Muscle of back (tissue), 13 donors: ENCODE measurements around the gene RAG1. TPM values are rescaled to one million over a fixed set of nuclear protein-coding genes. Genes with fewer than 3 reads are reported as not detected.
A peak's percentile ranks its signal among the peaks of the same experiment; 100 is the strongest.
"Not testable (repeated sequence)": the region's sequence is repeated elsewhere in the genome, so short reads cannot be mapped to it uniquely, and the experiment has no call there.

ENCODE experiments used
- DNase-seq, 3 donors: peaks; one replicate each; pipeline versions ENCODE4 v3.0.0 to v3.0.0-alpha.2; 2013
- long read RNA-seq, 9 donors: transcript quantifications; one replicate each; lab custom pipeline, GENCODE V29; 2026
- polyA plus RNA-seq, 10 donors: library from polyadenylated mRNA; unstranded; fragments of 120-200 nt; gene quantifications; one replicate each; pipeline ENCODE4 v1.2.1, GENCODE V29; 2013; ENCODE audit not compliant: insufficient read length in 10 of 10

Gene RAG1
- 10 to 100 TPM in 4 of 10 donors, 1 to 10 TPM in 6; 4.4 to 16.7 (median 8.3) TPM for polyA plus RNA-seq
- long read RNA-seq, donor 1, full-length matches to known transcripts = 2 of 2 reads
- long read RNA-seq, donor 1, partial matches to known transcripts = 0 of 2 reads
- long read RNA-seq, donor 1, other reads (novel, unspliced or antisense) = 0 of 2 reads
- long read RNA-seq, donor 2 = 0 reads
- long read RNA-seq, donor 3 = 0 reads
- long read RNA-seq, donor 4 = 0 reads
- long read RNA-seq, donor 5 = 0 reads
- long read RNA-seq, donor 6 = 0 reads
- long read RNA-seq, donor 7 = 0 reads
- long read RNA-seq, donor 8 = 0 reads
- long read RNA-seq, donor 9 = 0 reads

DNA sequence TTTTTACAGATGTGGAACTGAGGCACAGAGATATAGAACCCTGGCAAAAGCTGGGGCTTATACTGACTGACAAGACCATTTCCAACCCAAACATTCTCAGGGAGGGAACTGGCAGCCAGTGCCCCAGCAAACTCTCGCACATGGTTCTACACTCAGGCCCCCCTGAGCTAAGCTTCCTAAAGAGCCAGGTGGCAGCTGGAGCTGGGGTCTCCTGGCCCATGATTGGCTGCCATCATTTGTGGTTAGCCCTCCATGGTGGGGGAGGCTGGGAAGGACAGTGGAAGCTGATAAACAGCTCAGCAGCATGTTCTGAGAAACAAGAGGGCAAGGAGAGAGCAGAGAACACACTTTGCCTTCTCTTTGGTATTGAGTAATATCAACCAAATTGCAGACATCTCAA is at the start of gene RAG1:
RAG1 (plus strand) TSS at position 314 of the 400 bp plus-strand sequence. CDS start 5,298 bp downstream, outside the sequence.
- DNase-seq = no peak

DNA sequence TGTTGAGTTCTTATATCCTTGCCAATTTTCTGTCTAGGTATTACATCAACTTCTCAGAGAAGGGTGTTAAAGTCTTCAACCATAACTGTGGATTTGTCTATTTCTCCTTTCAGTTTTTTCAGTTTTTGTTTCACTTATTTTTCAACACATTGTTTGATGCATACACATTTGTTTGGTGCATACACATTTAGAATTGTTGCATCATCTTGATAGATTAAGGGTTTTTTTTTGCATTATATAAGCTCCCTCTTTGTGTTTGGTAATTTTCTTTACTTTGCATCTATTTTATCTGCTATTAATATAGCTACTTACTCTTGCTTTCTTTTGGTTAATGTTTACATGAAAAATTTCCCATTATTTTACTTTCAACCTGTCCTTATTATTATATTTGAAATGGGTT is 37.0 kb upstream of the RAG1 start:
- no peak for DNase-seq

DNA sequence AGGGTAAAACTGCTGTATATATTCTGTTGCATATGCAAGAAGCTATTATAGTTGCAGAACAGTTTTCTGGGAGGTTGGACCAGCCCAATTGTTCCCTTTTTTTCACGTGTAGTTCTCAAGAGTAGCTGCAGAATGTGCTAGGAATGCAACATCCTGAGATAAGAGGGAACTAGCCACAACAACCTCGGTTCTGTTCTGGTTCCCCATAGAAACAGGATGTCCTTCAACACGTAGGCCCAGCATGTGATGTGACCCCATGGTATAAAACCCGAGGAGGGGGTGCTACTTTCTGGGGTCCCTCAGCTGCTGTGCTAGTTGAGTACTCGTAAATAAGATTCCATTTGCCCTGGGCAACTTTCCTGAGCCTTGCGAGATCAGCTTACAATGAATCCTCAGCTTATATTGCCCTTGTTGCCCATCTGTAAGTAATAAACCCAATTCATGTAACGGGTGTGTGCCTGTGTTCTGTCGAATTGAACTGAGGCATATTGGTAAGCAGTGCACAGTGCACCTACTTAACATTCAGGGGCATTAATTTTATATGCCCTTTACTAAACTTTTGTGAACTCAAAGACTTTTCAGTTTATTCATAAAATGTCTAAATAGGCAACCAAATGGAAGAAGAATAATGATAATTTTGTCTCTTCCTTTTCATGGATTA is 34.7 kb upstream of the RAG1 start:
- DNase-seq = peak in 1 of 3 donors; percentile 5

DNA sequence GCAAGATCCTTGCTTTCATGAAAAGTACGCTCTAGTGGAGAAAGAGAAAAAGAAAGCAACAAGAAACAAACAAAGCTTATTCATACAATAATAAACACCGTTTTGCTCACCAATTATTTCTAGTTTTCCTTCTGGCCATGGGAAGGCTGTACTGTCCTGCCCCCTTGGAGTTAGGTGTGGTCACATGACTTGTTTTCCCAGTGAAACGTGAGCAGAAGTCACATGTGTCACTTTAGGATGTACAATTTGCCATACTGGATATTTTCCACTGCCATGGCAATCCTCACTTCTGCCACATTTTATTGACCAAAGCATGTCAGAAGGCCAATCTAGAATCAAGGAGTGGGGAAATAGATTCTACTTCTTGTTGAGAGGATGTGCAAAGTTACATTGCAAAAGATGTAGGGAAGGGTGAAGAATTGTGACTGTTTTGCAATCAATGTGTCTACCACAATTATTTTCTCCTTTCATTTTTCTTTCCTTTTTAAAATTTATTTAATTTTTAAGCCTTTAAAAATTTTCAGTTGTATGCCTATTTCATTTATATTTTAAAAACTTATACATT is 33.4 kb upstream of the RAG1 start:
- no peak for DNase-seq

DNA sequence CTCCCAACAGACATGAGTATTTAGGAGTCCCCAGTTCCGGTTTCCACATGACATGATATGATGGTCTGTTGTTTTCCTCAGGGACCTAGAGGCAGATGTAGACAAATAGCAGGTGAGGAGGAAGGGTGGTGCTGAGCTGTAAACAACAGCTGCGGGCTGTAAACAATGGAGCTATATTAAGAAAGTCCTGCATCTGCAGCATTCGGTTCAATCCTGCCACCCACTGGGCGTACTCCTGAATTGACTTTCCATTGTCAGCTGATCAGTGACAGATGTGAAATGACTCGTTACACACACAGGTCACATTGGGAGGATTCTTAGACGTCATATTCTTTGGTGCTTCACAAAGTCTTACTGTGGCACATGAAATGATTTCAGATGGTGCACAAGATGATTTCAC is 26.8 kb upstream of the RAG1 start:
- DNase-seq = peak; percentile 21 to 44 (median 22)

DNA sequence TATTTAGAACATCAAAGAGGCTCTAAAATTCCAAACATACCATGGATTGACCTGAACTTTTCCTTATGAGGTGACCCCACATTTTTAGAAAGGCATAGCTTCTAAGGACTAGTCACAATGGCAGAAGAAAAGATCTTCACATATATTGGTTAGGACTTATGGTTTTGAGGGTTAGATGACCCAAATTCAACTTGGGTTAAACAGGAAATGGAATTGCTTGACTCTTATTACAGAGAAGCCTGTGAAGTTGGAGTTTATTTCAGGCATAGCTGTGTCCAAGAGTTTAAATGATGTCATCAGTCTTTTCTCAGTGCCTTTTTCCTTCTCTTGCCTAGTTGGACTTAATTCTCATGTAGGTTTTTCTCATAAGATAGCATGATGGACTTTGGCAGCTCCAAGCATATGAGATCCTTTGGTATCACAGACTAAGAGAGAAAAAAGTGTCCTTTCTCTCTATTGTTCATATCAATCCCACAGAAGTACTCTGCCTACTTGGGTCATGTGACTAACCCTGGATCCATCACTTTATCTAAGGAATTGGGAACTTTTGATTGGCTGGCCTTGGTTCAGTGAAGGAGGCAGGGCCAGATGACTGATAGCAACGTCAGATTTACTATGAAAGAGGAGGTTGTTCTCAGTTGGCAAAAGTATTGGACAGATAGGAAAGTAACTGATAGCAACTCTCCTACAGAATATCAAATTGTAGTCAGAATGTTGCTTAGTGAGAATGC is 17.3 kb upstream of the RAG1 start:
- no peak for DNase-seq

DNA sequence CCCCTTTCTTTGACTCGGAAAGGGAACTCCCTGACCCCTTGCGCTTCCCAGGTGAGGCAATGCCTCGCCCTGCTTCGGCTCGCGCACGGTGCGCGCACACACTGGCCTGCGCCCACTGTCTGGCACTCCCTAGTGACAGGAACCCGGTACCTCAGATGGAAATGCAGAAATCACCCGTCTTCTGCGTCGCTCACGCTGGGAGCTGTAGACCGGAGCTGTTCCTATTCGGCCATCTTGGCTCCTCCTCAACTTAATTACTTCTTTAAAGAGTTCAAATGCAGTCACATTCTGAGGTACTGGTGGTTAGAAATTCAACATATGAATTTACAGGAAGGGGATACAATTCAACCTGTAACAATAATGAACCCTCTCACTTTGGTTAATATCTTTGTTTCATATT is 10.4 kb upstream of the RAG1 start:
- DNase-seq = not testable (repeated sequence)

DNA sequence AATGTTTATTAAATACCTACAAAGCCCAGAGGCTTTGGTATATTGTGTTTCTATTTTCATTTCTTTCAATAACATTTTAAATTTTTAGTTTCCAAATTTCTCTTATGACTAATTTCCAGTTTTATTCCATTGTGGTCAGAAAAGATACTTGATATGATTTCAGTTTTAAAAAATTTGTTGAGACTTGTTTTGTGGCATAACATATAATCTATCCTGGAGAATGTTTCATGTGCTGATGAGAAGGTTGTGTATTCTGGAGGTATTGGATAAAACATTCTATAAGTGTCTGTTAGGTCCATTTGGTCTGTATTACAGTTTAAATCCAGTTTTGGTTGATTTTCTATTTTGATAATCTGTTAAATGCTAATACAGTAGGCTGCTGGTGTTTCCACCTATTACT is 9.8 kb upstream of the RAG1 start:
- DNase-seq = no peak

DNA sequence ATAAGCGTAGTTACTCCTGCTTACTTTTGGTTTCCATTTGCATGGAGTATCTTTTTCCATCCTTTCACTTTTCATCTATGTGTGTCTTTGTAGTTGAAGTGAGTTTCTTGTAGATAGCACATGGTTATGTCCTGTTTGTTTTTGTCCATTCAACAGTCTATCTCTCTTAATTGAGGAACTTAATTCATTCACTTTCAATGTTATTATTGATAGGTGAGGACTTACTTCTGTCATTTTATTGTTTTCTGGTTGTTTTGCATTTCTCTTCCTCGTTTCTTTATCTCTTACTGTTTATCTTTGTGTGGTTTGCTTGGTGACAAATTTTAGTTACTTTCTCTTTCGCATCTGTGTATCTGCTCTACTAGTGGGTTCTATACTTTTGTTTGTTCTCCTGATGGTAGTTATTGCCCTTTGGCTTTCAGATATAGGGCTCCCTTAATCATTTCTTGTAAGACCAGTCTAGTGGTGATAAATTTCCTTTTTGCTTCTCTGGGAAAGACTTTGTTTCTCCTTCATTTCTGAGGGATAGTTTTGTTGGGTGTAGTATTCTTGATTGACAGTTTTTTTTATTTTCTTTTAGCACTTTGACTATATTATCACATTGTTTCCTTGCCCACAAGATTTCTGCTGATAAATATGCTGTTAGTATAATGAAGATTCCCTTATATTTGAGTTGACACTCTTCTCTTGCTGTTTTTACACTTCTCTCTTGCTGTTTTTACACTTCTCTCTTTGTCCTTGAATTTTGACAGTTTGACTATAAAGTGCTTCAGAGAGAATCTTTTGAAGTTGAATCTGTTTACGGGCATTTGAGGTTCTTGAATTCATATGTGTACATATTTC is 9.0 kb upstream of the RAG1 start:
- no peak for DNase-seq

DNA sequence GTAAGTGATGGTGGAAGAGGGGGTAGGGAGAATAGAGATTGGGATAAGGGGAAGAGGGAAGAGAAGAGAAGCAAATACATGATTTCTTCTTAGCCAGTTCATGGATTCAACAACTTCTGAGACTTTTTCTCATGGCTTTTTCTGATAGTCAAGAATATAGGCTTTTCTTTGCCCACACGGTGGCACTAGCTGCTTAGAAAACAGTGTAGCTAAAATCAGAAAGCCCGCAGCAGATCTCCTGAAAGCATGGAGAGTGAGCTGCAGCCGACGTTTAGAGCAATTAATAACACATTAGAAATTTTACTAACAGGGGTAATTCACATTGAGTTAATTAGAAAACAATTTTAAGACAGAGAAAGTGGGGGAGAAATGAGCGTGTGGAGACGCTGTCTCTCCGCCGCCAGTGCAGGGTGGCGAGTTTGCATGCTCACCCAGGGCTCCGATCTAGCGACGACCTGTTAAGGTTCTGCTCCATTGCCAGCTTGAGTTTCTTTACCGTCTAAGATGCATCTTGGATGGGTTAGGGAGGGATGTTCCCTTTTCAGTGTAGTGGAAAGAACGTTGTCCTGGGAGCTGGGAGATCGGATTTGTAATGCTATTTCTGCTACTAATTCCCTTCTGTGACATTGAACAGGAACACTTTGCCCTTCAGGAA is 3.3 kb upstream of the RAG1 start:
- DNase-seq = peak; percentile 68 to 85 (median 74)

DNA sequence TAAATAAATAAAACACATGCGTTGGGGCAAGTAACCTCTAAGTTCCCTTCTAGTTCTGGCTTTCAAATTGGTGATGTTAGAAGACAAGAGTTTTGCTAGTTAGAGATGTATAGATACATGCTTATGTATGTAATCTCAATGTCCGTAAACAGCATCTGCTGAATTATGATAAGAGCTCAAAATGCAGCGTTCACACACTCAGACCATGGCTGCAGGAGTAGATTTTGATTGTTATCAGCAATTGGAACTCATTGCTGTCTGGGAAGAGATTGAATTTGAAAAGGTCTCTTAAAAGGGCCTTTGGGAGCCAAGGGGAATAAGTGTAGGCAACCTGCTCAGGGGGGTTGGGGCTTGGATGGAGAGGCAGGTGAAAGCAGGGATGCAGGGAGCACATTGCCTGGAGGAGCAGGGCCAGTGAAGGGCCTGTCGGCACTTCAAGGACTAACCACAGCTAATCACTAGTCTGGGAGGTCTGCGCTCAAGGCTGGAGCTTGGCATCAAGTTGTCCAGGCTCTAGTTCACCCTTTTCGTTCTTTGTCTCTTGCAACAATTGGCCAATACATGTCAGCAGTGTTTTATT is 2.7 kb upstream of the RAG1 start:
- DNase-seq = no peak

DNA sequence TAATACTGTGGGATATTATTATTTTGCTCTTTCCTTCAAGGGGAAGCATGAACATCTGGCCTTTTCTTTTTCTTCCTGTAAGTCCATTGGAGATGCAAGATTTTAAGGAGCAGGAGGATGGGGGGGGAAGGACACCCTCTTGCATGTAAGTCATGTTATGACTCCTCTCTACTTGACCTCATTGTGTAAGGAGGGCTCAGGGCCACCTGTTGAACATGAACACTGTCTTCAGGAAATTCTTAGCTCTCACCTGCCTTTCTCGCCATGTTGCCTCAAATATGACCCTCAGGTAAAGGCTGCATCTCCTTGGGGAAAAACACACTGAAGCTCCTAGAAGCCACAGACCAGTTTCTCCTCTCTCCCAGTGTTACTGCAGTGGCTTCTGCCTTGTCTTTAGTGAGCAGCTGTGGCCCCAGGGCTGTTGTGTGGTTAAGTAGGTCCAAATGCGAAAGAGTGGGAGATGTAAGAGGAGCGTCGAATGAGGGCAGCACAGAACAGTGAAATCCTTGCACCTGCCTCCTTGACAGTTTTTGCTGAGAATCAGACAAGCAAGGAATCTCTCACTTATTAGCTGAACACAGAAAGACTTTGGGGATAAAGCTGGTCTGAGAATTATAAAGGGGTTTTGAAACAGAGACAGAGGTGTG is 1.3 kb upstream of the RAG1 start:
- DNase-seq = no peak

DNA sequence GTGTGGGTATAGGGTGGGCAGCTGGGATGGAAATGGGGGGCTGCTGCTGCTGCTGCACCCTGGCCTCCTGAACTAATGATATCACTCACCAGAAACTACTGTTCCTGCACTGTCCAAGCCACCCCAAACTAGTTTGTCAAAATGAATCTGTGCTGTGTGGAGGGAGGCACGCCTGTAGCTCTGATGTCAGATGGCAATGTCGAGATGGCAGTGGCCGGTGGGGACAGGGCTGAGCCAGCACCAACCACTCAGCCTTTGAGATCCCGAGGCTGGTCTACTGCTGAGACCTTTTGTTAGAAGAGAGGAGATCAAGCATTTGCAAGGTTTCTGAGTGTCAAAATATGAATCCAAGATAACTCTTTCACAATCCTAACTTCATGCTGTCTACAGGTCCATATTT is 1.3 kb downstream of the RAG1 start:
- DNase-seq = no peak

DNA sequence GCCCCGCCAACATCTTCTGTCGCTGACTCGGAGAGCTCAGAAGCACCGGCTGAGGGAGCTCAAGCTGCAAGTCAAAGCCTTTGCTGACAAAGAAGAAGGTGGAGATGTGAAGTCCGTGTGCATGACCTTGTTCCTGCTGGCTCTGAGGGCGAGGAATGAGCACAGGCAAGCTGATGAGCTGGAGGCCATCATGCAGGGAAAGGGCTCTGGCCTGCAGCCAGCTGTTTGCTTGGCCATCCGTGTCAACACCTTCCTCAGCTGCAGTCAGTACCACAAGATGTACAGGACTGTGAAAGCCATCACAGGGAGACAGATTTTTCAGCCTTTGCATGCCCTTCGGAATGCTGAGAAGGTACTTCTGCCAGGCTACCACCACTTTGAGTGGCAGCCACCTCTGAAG is 6.7 kb downstream of the RAG1 start:
- DNase-seq = no peak

DNA sequence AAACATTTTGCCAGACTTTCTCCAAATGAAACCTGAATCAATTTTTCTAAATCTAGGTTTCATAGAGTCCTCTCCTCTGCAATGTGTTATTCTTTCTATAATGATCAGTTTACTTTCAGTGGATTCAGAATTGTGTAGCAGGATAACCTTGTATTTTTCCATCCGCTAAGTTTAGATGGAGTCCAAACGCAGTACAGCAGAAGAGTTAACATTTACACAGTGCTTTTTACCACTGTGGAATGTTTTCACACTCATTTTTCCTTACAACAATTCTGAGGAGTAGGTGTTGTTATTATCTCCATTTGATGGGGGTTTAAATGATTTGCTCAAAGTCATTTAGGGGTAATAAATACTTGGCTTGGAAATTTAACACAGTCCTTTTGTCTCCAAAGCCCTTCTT is 9.6 kb downstream of the RAG1 start:
- DNase-seq = no peak

DNA sequence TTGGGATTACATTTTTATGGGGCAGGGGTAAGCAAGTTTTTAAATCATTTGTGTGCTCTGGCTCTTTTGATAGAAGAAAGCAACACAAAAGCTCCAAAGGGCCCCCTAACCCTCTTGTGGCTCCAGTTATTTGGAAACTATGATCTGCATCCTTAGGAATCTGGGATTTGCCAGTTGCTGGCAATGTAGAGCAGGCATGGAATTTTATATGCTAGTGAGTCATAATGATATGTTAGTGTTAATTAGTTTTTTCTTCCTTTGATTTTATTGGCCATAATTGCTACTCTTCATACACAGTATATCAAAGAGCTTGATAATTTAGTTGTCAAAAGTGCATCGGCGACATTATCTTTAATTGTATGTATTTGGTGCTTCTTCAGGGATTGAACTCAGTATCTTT is 10.1 kb downstream of the RAG1 start:
- peak in 2 of 3 donors; percentile 13 to 45 for DNase-seq

DNA sequence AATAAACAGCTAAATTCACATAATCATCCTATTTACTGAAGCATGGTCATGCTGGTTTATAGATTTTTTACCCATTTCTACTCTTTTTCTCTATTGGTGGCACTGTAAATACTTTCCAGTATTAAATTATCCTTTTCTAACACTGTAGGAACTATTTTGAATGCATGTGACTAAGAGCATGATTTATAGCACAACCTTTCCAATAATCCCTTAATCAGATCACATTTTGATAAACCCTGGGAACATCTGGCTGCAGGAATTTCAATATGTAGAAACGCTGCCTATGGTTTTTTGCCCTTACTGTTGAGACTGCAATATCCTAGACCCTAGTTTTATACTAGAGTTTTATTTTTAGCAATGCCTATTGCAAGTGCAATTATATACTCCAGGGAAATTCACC is 10.7 kb downstream of the RAG1 start:
- no peak for DNase-seq

DNA sequence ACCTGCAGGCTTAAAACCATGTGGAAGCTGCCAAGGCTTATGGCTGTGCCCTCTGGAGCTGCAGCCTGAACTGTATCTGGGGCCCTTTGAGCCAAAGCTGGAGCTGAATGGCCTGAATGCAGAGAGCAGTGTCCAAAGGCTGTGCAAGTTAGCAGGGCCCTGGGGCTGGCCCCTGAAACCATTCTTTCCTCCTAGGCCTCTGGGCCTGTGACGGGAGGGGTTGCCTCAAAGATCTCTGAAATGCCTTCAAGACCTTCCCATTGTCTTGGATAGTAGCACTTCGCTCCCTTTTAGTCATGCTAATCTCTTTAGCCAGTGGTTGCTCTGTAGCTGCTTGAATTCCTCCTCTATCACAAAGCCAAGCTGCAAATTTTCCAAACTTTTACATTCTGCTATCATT is 13.7 kb downstream of the RAG1 start:
- DNase-seq = no peak

DNA sequence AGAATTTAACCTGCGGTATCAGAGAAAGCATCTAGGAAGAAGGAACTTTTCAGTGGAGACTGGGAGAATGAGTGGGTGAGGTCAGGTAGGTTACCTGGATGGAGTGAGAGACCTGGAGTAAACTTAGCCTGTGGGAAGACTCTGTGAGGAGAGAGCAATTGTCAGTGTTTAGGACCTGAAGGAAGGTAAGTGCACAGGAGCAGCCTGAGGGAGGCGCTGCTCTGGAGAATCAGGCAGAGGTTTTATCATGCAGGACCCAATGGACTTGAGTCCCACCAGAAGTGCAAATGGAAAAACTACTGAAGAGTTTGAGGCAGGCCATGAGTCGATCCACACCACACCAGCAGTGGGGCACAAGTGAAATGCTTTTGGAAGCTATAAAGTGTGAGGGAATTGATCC is 15.9 kb downstream of the RAG1 start:
- DNase-seq = no peak

DNA sequence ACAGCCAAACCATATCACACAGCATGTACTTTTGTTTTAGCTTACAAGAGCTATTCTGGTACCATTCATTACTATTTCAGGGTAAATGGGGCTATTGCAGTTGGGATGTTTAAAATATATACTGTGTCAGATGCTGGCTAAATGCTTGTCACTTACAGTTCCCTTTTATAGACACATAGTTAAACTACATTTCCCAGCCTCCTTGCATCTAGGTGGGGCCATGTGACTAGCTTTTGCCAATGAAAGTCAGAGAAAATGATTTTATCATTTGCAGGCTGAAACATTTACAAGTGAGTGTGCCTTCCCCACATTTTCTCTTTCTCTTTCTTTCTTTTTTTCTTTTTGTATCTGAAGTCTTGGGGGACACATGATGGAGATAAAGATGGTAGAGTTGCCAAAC is 18.7 kb downstream of the RAG1 start:
- no peak for DNase-seq
